HEK293 (cell line): ENCODE results near the gene ABCB4.

Experiments
- CTCF ChIA-PET: fragments of 350-600 bp; formaldehyde crosslinking; extraction: SDS; loops from one replicate; lab custom pipeline; 2021; ENCODE audit warnings: antibody characterized with exemption; lab: Yijun Ruan, JAX
- POLR2A ChIA-PET: fragments of 300-600 bp; formaldehyde crosslinking; extraction: SDS; loops from one replicate; lab custom pipeline; 2020; ENCODE audit warnings: antibody characterized with exemption, inconsistent platforms; lab: Yijun Ruan, JAX
- H3K27ac ChIP-seq: fragments of 200-500 bp; sonication (Bioruptor generic); 2 replicates; pipeline ENCODE4 v1.5.1; 2014; ENCODE audit warnings: low read depth, low read length, control low read depth, inconsistent platforms; ENCODE audit errors: extremely low read depth
- H3K36me3 ChIP-seq, 2 experiments: fragments of 200-500 bp in 1 of 2; sonication (Bioruptor generic) in 1 of 2; 1 replicate in 1 of 2; 2 replicates in 1 of 2; pipeline ENCODE4 v1.5.1; 2014 to 2017; ENCODE audit warnings: inconsistent platforms in 2 of 2, low read length in 2 of 2; ENCODE audit not compliant: control insufficient read depth in 2 of 2, insufficient read depth in 1 of 2
- H3K4me1 ChIP-seq: fragments of 200-500 bp; sonication (Bioruptor generic); 2 replicates; pipeline ENCODE4 v1.5.1; 2014; ENCODE audit warnings: mild to moderate bottlenecking, low read length, inconsistent platforms; ENCODE audit not compliant: control insufficient read depth, insufficient read depth
- H3K4me3 ChIP-seq: 2 replicates; pipeline ENCODE4 v1.5.1; 2011; ENCODE audit warnings: low read depth, mild to moderate bottlenecking, control low read depth, low read length, moderate library complexity
- H3K9me3 ChIP-seq: fragments of 200-500 bp; sonication (Bioruptor generic); 2 replicates; pipeline ENCODE4 v1.5.1; 2014; ENCODE audit warnings: low read depth, low read length, inconsistent platforms; ENCODE audit not compliant: control insufficient read depth, insufficient read depth
- CTCF ChIP-seq: fragments of 450-650 bp; formaldehyde crosslinking; IDR thresholded peaks from 2 replicates; pipeline ENCODE4 v1.5.1; 2016; ENCODE audit warnings: missing biosample characterization, missing genetic modification characterization
- KLF17 ChIP-seq: fragments of 450-650 bp; formaldehyde crosslinking; IDR thresholded peaks from 2 replicates; pipeline ENCODE4 v1.5.1; 2016; ENCODE audit warnings: missing biosample characterization, missing genetic modification characterization
- PRDM10 ChIP-seq: fragments of 450-650 bp; formaldehyde crosslinking; IDR thresholded peaks from 2 replicates; pipeline ENCODE4 v1.5.1; 2016; ENCODE audit warnings: missing biosample characterization, missing genetic modification characterization
- REPIN1 ChIP-seq: fragments of 450-650 bp; formaldehyde crosslinking; IDR thresholded peaks from 2 replicates; pipeline ENCODE4 v1.5.1; 2017; ENCODE audit warnings: missing biosample characterization, missing genetic modification characterization, low read depth
- ZBTB49 ChIP-seq: fragments of 450-650 bp; formaldehyde crosslinking; IDR thresholded peaks from 2 replicates; pipeline ENCODE4 v1.5.1; 2016; ENCODE audit warnings: missing biosample characterization, missing genetic modification characterization, low read depth
- ZBTB8A ChIP-seq: fragments of 450-650 bp; formaldehyde crosslinking; IDR thresholded peaks from 2 replicates; pipeline ENCODE4 v1.5.1; 2016; ENCODE audit warnings: missing biosample characterization, missing genetic modification characterization
- ZNF112 ChIP-seq: fragments of 450-650 bp; formaldehyde crosslinking; IDR thresholded peaks from 2 replicates; pipeline ENCODE4 v1.5.0; 2017; ENCODE audit warnings: missing biosample characterization, missing genetic modification characterization
- ZNF148 ChIP-seq: fragments of 450-650 bp; formaldehyde crosslinking; IDR thresholded peaks from 2 replicates; pipeline ENCODE4 v1.5.0; 2017; ENCODE audit warnings: missing biosample characterization, missing genetic modification characterization, borderline replicate concordance
- ZNF2 ChIP-seq: fragments of 450-650 bp; formaldehyde crosslinking; IDR thresholded peaks from 2 replicates; pipeline ENCODE4 v1.5.1; 2016; ENCODE audit warnings: missing biosample characterization, missing genetic modification characterization
- ZNF214 ChIP-seq: fragments of 450-650 bp; formaldehyde crosslinking; IDR thresholded peaks from 2 replicates; pipeline ENCODE4 v1.5.1; 2017; ENCODE audit warnings: missing biosample characterization, mild to moderate bottlenecking, missing genetic modification characterization, borderline replicate concordance
- ZNF223 ChIP-seq: fragments of 450-650 bp; formaldehyde crosslinking; IDR thresholded peaks from 2 replicates; pipeline ENCODE4 v1.5.1; 2016; ENCODE audit warnings: missing biosample characterization, missing genetic modification characterization
- ZNF23 ChIP-seq: fragments of 450-650 bp; formaldehyde crosslinking; IDR thresholded peaks from 2 replicates; pipeline ENCODE4 v1.5.1; 2016; ENCODE audit warnings: missing biosample characterization, missing genetic modification characterization, borderline replicate concordance
- ZNF560 ChIP-seq: fragments of 450-650 bp; formaldehyde crosslinking; IDR thresholded peaks from 2 replicates; pipeline ENCODE4 v1.5.1; 2017; ENCODE audit warnings: missing biosample characterization, missing genetic modification characterization, borderline replicate concordance
- ZNF585B ChIP-seq: fragments of 450-650 bp; formaldehyde crosslinking; IDR thresholded peaks from 2 replicates; pipeline ENCODE4 v1.5.1; 2016; ENCODE audit warnings: missing biosample characterization, missing genetic modification characterization
- ZNF768 ChIP-seq: fragments of 450-650 bp; formaldehyde crosslinking; IDR thresholded peaks from 2 replicates; pipeline ENCODE4 v1.5.1; 2018; ENCODE audit warnings: missing biosample characterization, mild to moderate bottlenecking, missing genetic modification characterization

The ABCB4 gene

GRCh38 chr7:87432536-87432935 lies 42.9 kb downstream of the ABCB4 start:
- TF ChIP-seq ZNF560 (tag by site-specific recombination) (no peak), CTCF (tag by site-specific recombination) (no peak), ZNF768 (tag by site-specific recombination) (no peak), ZNF23 (no peak), PRDM10 (tag by site-specific recombination) (no peak)
- TF ChIP-seq, all 188 proteins: peak for 0
- POLR2A ChIA-PET, result no interaction called here

GRCh38 chr7:87427288-87427687 lies 48.2 kb downstream of the ABCB4 start:
- no peaks in the 10 kb centered on the region for H3K36me3 ChIP-seq
- POLR2A ChIA-PET, result no interaction called here

More at GRCh38 chr7:87432536-87432935, 42.9 kb downstream of the ABCB4 start:
- Histone ChIP-seq H3K27ac (no peak overlapping the region), H3K4me1 (peaks cover 3% of the 10 kb centered on the region), H3K36me3 (no peaks in the 10 kb centered on the region), H3K9me3 (no peaks in the 10 kb centered on the region), H3K4me3 (no peak overlapping the region)
- CTCF ChIA-PET, result no interaction called here

More at GRCh38 chr7:87427288-87427687, 48.2 kb downstream of the ABCB4 start:
- Histone ChIP-seq H3K4me3 (no peak overlapping the region), H3K9me3 (no peaks in the 10 kb centered on the region), H3K27ac (no peak overlapping the region), H3K4me1 (no peaks in the 10 kb centered on the region; the same call in 1 of the 2 replicates)
- CTCF ChIA-PET, result interaction anchor here (0.6 to 2.2 kb wide), 2 partner anchors 11 to 596 kb away, joined by 3 to 11 read pairs; no protein-coding TSS in a partner anchor
- TF ChIP-seq ZBTB8A (no peak), REPIN1 (tag by site-specific recombination) (no peak), ZNF148 (tag by site-specific recombination) (no peak), ZBTB49 (tag by site-specific recombination) (no peak), ZNF2 (no peak), ZNF585B (tag by site-specific recombination) (no peak), ZNF223 (tag by site-specific recombination) (no peak), ZNF214 (tag by site-specific recombination) (no peak), ZNF112 (tag by site-specific recombination) (no peak), KLF17 (tag by site-specific recombination) (no peak)
